Stimulated activated CD8-positive, alpha-beta memory T cell treated with anti-CD3 and anti-CD28 coated beads, Interleukin-15, amount 100 ng/mL, for 24 hours (primary cell): ENCODE measurements around the gene TMEM190.
A peak's percentile ranks its signal among the peaks of the same experiment; 100 is the strongest.

ENCODE experiments used
- DNase-seq: peaks from one replicate; pipeline ENCODE4 v3.0.0-alpha.2; 2020; ENCODE audit warnings: low read depth

The TMEM190 gene

GRCh38 chr19:55352040-55352439 lies 24.6 kb upstream of the TMEM190 start:
- no peak for DNase-seq

- DNase-seq = no peak
Measured at GRCh38 chr19:55352549-55353145, 24.0 kb upstream of the TMEM190 start.

GRCh38 chr19:55353356-55353802 lies 23.2 kb upstream of the TMEM190 start:
- DNase-seq = no peak

GRCh38 chr19:55353803-55354697 lies 22.6 kb upstream of the TMEM190 start:
- peak; percentile 29 for DNase-seq

- no peak for DNase-seq
Measured at GRCh38 chr19:55354698-55355212, 21.9 kb upstream of the TMEM190 start, which contains the start of gene COX6B2. Gene COX6B2 (minus strand): TSS chr19:55354719. CDS start chr19:55354521, 198 bp downstream.

GRCh38 chr19:55355213-55355821 lies 21.3 kb upstream of the TMEM190 start:
- DNase-seq = no peak

GRCh38 chr19:55358493-55358892 lies 18.1 kb upstream of the TMEM190 start:
- no peak for DNase-seq

- DNase-seq = no peak
Measured at GRCh38 chr19:55358943-55359908, 17.4 kb upstream of the TMEM190 start.

- DNase-seq = no peak
Measured at GRCh38 chr19:55360902-55361301, 15.7 kb upstream of the TMEM190 start.

GRCh38 chr19:55362174-55362989 lies 14.2 kb upstream of the TMEM190 start:
- DNase-seq = no peak

GRCh38 chr19:55362990-55363716 lies 13.5 kb upstream of the TMEM190 start, which contains the start of gene GARIN5B:
Gene GARIN5B (minus strand): TSS chr19:55363260. CDS start chr19:55363066, 194 bp downstream.
- no peak for DNase-seq

GRCh38 chr19:55365245-55365644 lies 11.4 kb upstream of the TMEM190 start:
- no peak for DNase-seq

- DNase-seq = no peak
Measured at GRCh38 chr19:55365964-55366363, 10.7 kb upstream of the TMEM190 start.

GRCh38 chr19:55366790-55367189 lies 9.8 kb upstream of the TMEM190 start:
- DNase-seq = no peak

- DNase-seq = no peak
Measured at GRCh38 chr19:55368106-55368505, 8.5 kb upstream of the TMEM190 start.

- DNase-seq = no peak
Measured at GRCh38 chr19:55368701-55369563, 7.7 kb upstream of the TMEM190 start.

GRCh38 chr19:55369653-55370304 lies 6.8 kb upstream of the TMEM190 start:
- DNase-seq = no peak

- DNase-seq = no peak
Measured at GRCh38 chr19:55370305-55370988, 6.2 kb upstream of the TMEM190 start, which contains the start of gene IL11. Gene IL11 (minus strand): TSS chr19:55370463. CDS start chr19:55370310, 153 bp downstream.
